WTC11 (cell line): ENCODE measurements around the gene SELENOV. TPM values are rescaled to one million over a fixed set of nuclear protein-coding genes. Genes with fewer than 3 reads are reported as not detected.

Source experiments
- ATAC-seq: fragments of 200-7000 bp; cut with Tn5 transposase; 2 replicates; pipeline ENCODE4 v1.10.0; 2021; ENCODE audit warnings: mild to moderate bottlenecking, moderate library complexity
- CTCF ChIA-PET: fragments of 300-600 bp; sonication (Branson Sonifier 250); formaldehyde crosslinking; loops from one replicate; lab custom pipeline; 2021; ENCODE audit warnings: antibody characterized with exemption; lab: Charles Lee
- POLR2A ChIA-PET: fragments of 350-600 bp; sonication (Branson Sonifier 250); formaldehyde crosslinking; loops from one replicate; lab custom pipeline; 2021; ENCODE audit warnings: antibody characterized with exemption; lab: Charles Lee
- DNase-seq: peaks from one replicate; pipeline ENCODE4 v3.0.0; 2021; ENCODE audit warnings: low spot score
- H3K27ac Mint-ChIP-seq: 2 replicates; pipeline ENCODE4 v1.8.0; 2021; ENCODE audit warnings: mixed read lengths
- H3K27me3 Mint-ChIP-seq: 2 replicates; pipeline ENCODE4 v1.8.0; 2021; ENCODE audit warnings: low read depth, mild to moderate bottlenecking, moderate library complexity, mixed read lengths
- H3K36me3 Mint-ChIP-seq: 2 replicates; pipeline ENCODE4 v1.8.0; 2021; ENCODE audit warnings: mixed read lengths
- H3K4me1 Mint-ChIP-seq: 2 replicates; pipeline ENCODE4 v1.8.0; 2022; ENCODE audit warnings: mixed read lengths
- H3K4me3 Mint-ChIP-seq: 2 replicates; pipeline ENCODE4 v1.8.0; 2021; ENCODE audit warnings: mild to moderate bottlenecking, moderate library complexity, mixed read lengths
- H3K9me3 Mint-ChIP-seq: 2 replicates; pipeline ENCODE4 v1.8.0; 2021; ENCODE audit warnings: mixed read lengths
- AR ChIP-seq: fragments of 250-450 bp; sonication (Bioruptor Pico); IDR thresholded peaks from 2 replicates; pipeline ENCODE4 v1.9.0; 2021; ENCODE audit warnings: mild to moderate bottlenecking
- ATF2 ChIP-seq: sonication (generic); formaldehyde crosslinking; IDR thresholded peaks from 2 replicates; pipeline ENCODE4 v1.8.1; 2022; ENCODE audit warnings: low read depth, missing genetic modification reagents, borderline replicate concordance
- ATF3 ChIP-seq: sonication (generic); formaldehyde crosslinking; conservative IDR thresholded peaks from 2 replicates; pipeline ENCODE4 v1.8.1; 2022; ENCODE audit warnings: mild to moderate bottlenecking, missing genetic modification reagents
- CREM ChIP-seq: sonication (generic); formaldehyde crosslinking; IDR thresholded peaks from 2 replicates; pipeline ENCODE4 v1.8.1; 2022; ENCODE audit warnings: mild to moderate bottlenecking, missing genetic modification reagents, moderate library complexity
- E2F5 ChIP-seq: sonication (generic); formaldehyde crosslinking; IDR thresholded peaks from 2 replicates; pipeline ENCODE4 v1.8.1; 2022; ENCODE audit warnings: mild to moderate bottlenecking, moderate library complexity, missing genetic modification reagents
- ETV6 ChIP-seq: sonication (generic); formaldehyde crosslinking; IDR thresholded peaks from 2 replicates; pipeline ENCODE4 v1.8.1; 2022; ENCODE audit warnings: mild to moderate bottlenecking, missing genetic modification reagents
- FOXP1 ChIP-seq: sonication (generic); formaldehyde crosslinking; IDR thresholded peaks from 2 replicates; pipeline ENCODE4 v1.8.0; 2022; ENCODE audit warnings: missing genetic modification reagents, mild to moderate bottlenecking, moderate library complexity, borderline replicate concordance
- NFATC4 ChIP-seq: fragments of 250-450 bp; sonication (Bioruptor Pico); IDR thresholded peaks from 2 replicates; pipeline ENCODE4 v1.9.0; 2021; ENCODE audit warnings: mild to moderate bottlenecking
- RORB ChIP-seq: fragments of 250-450 bp; sonication (Bioruptor Pico); IDR thresholded peaks from 2 replicates; pipeline ENCODE4 v1.9.0; 2021; ENCODE audit warnings: mild to moderate bottlenecking
- SP1 ChIP-seq: sonication (generic); formaldehyde crosslinking; conservative IDR thresholded peaks from 2 replicates; pipeline ENCODE4 v1.8.1; 2022; ENCODE audit warnings: missing genetic modification reagents
- USF2 ChIP-seq: sonication (generic); formaldehyde crosslinking; IDR thresholded peaks from 2 replicates; pipeline ENCODE4 v1.8.1; 2023; ENCODE audit warnings: mild to moderate bottlenecking, missing genetic modification reagents, moderate library complexity
- ZNF396 ChIP-seq: fragments of 250-450 bp; sonication (Bioruptor Pico); IDR thresholded peaks from 2 replicates; pipeline ENCODE4 v1.8.0; 2021; ENCODE audit warnings: mild to moderate bottlenecking, moderate library complexity, borderline replicate concordance
- total RNA-seq: library from RNA; stranded (reverse); gene quantifications from 3 replicates; pipeline ENCODE4 v1.2.3, GENCODE V29; 2021
- TF ChIP-seq, protein P1 (sequence below): sonication (generic); formaldehyde crosslinking; IDR thresholded peaks from 2 replicates; pipeline ENCODE4 v1.8.1; 2023; ENCODE audit warnings: mild to moderate bottlenecking, moderate library complexity, missing genetic modification reagents
- TF ChIP-seq, protein P2 (sequence below): sonication (generic); formaldehyde crosslinking; IDR thresholded peaks from 2 replicates; pipeline ENCODE4 v1.8.0; 2023; ENCODE audit warnings: mild to moderate bottlenecking, missing genetic modification reagents
- TF ChIP-seq, protein P3 (sequence below): fragments of 250-450 bp; sonication (Bioruptor Pico); IDR thresholded peaks from 2 replicates; pipeline ENCODE4 v1.8.0; 2021; ENCODE audit warnings: mild to moderate bottlenecking
- TF ChIP-seq, protein P4 (sequence below): sonication (generic); formaldehyde crosslinking; IDR thresholded peaks from 2 replicates; pipeline ENCODE4 v1.8.1; 2023; ENCODE audit warnings: mild to moderate bottlenecking, missing genetic modification reagents, borderline replicate concordance

The SELENOV gene
- total RNA-seq, 1 experiment from 2014 or later, result 12.6 TPM

- TF ChIP-seq ATF2 (CRISPR knock-in tag) (no peak), NFATC4 (CRISPR knock-in tag) (no peak), CREM (CRISPR knock-in tag) (no peak; the same call in 1 of the 2 replicates), ZNF396 (CRISPR knock-in tag) (no peak), ATF3 (CRISPR knock-in tag) (no peak), E2F5 (0 out of 2 replicates have a peak, but pooled peaks have one; percentile 60)
- TF ChIP-seq, protein P1, sequence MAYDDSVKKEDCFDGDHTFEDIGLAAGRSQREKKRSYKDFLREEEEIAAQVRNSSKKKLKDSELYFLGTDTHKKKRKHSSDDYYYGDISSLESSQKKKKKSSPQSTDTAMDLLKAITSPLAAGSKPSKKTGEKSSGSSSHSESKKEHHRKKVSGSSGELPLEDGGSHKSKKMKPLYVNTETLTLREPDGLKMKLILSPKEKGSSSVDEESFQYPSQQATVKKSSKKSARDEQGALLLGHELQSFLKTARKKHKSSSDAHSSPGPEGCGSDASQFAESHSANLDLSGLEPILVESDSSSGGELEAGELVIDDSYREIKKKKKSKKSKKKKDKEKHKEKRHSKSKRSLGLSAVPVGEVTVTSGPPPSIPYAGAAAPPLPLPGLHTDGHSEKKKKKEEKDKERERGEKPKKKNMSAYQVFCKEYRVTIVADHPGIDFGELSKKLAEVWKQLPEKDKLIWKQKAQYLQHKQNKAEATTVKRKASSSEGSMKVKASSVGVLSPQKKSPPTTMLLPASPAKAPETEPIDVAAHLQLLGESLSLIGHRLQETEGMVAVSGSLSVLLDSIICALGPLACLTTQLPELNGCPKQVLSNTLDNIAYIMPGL (CRISPR knock-in tag), result peak; percentile 87; the same call in 1 of the 2 replicates
- TF ChIP-seq, protein P2, sequence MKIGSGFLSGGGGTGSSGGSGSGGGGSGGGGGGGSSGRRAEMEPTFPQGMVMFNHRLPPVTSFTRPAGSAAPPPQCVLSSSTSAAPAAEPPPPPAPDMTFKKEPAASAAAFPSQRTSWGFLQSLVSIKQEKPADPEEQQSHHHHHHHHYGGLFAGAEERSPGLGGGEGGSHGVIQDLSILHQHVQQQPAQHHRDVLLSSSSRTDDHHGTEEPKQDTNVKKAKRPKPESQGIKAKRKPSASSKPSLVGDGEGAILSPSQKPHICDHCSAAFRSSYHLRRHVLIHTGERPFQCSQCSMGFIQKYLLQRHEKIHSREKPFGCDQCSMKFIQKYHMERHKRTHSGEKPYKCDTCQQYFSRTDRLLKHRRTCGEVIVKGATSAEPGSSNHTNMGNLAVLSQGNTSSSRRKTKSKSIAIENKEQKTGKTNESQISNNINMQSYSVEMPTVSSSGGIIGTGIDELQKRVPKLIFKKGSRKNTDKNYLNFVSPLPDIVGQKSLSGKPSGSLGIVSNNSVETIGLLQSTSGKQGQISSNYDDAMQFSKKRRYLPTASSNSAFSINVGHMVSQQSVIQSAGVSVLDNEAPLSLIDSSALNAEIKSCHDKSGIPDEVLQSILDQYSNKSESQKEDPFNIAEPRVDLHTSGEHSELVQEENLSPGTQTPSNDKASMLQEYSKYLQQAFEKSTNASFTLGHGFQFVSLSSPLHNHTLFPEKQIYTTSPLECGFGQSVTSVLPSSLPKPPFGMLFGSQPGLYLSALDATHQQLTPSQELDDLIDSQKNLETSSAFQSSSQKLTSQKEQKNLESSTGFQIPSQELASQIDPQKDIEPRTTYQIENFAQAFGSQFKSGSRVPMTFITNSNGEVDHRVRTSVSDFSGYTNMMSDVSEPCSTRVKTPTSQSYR (CRISPR knock-in tag), result no peak
- TF ChIP-seq, all 79 proteins: peak for 13
Measured at GRCh38 chr19:39532233-39533002, 17.5 kb downstream of the SELENOV start, which contains the start of gene EID2B (continued).

DNA sequence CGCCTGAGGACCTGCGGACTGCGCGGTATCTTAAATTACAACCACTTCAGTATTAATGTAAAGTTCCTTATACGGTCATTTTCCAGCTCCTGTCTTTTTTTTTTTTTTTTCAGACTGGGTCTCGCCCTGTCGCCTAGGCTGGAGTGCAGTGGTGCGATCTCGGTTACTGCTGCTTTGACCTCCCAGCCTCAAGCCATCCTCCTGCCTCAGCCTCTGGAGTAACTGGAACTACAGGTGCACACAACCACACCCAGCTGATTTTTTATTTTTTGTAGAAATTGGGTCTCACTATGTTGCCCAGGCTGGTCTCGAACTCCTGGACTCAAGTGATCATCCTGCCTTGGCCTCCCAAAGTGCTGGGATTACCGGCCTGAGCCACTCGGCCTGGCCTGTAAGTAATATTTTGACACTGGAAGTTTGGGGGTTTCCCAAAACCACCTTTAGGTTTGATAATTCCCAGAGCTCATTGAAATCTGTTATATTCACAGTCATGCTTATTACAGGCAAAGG is 18.1 kb downstream of the SELENOV start:
- H3K27me3 Mint-ChIP-seq, result peaks cover 10% of the 10 kb centered on the region
- no peaks in the 10 kb centered on the region for H3K9me3 Mint-ChIP-seq
- ATAC-seq, result no peak
- DNase-seq, result no peak
- no peak overlapping the region for H3K27ac Mint-ChIP-seq
- CTCF ChIA-PET, result interaction anchor here (0.9 to 3.5 kb wide), 15 partner anchors 9 to 142 kb away, joined by 3 to 66 read pairs (median 6); partner anchors contain the start of genes MED29, PAF1, RPS16 and SELENOV
- peak overlapping the region; percentile 91 for H3K4me3 Mint-ChIP-seq
- POLR2A ChIA-PET, result interaction anchor here (1.1 kb wide), 1 partner anchor 59 kb away, joined by 3 read pairs; no protein-coding TSS in a partner anchor
- H3K36me3 Mint-ChIP-seq, result no peaks in the 10 kb centered on the region
- peaks cover 8% of the 10 kb centered on the region for H3K4me1 Mint-ChIP-seq
- TF ChIP-seq RORB (CRISPR knock-in tag), result no peak
- TF ChIP-seq FOXP1 (CRISPR knock-in tag), result no peak
- TF ChIP-seq AR (CRISPR knock-in tag), result no peak
- TF ChIP-seq, protein P3, sequence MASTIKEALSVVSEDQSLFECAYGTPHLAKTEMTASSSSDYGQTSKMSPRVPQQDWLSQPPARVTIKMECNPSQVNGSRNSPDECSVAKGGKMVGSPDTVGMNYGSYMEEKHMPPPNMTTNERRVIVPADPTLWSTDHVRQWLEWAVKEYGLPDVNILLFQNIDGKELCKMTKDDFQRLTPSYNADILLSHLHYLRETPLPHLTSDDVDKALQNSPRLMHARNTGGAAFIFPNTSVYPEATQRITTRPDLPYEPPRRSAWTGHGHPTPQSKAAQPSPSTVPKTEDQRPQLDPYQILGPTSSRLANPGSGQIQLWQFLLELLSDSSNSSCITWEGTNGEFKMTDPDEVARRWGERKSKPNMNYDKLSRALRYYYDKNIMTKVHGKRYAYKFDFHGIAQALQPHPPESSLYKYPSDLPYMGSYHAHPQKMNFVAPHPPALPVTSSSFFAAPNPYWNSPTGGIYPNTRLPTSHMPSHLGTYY (CRISPR knock-in tag), result no peak
- no peak for TF ChIP-seq SP1
- TF ChIP-seq USF2 (CRISPR knock-in tag), result no peak
- TF ChIP-seq ETV6, result no peak
- TF ChIP-seq, protein P4, sequence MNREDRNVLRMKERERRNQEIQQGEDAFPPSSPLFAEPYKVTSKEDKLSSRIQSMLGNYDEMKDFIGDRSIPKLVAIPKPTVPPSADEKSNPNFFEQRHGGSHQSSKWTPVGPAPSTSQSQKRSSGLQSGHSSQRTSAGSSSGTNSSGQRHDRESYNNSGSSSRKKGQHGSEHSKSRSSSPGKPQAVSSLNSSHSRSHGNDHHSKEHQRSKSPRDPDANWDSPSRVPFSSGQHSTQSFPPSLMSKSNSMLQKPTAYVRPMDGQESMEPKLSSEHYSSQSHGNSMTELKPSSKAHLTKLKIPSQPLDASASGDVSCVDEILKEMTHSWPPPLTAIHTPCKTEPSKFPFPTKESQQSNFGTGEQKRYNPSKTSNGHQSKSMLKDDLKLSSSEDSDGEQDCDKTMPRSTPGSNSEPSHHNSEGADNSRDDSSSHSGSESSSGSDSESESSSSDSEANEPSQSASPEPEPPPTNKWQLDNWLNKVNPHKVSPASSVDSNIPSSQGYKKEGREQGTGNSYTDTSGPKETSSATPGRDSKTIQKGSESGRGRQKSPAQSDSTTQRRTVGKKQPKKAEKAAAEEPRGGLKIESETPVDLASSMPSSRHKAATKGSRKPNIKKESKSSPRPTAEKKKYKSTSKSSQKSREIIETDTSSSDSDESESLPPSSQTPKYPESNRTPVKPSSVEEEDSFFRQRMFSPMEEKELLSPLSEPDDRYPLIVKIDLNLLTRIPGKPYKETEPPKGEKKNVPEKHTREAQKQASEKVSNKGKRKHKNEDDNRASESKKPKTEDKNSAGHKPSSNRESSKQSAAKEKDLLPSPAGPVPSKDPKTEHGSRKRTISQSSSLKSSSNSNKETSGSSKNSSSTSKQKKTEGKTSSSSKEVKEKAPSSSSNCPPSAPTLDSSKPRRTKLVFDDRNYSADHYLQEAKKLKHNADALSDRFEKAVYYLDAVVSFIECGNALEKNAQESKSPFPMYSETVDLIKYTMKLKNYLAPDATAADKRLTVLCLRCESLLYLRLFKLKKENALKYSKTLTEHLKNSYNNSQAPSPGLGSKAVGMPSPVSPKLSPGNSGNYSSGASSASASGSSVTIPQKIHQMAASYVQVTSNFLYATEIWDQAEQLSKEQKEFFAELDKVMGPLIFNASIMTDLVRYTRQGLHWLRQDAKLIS (CRISPR knock-in tag), result no peak
